Amniotic epithelial cell (primary cell): ENCODE data around the gene KYNU.

Experiments
- DNase-seq: peaks from one replicate; pipeline ENCODE4 v3.0.0-alpha.2; 2010; ENCODE audit warnings: low read depth

The KYNU gene

GRCh38 chr2:142966284-142966683 is 88.8 kb downstream of the KYNU start:
- no peak for DNase-seq

GRCh38 chr2:142967060-142967459 is 89.6 kb downstream of the KYNU start:
- DNase-seq = no peak

- peak; percentile 28 for DNase-seq
Observed at GRCh38 chr2:142973160-142973821, 95.8 kb downstream of the KYNU start.

- no peak for DNase-seq
Observed at GRCh38 chr2:142973822-142974207, 96.4 kb downstream of the KYNU start.

- DNase-seq = peak; percentile 48
Observed at GRCh38 chr2:142974288-142975024, 97.0 kb downstream of the KYNU start.

- no peak for DNase-seq
Observed at GRCh38 chr2:142975239-142975638, 97.8 kb downstream of the KYNU start.

GRCh38 chr2:142980246-142981068 is 103.0 kb downstream of the KYNU start:
- DNase-seq = peak; percentile 60

- DNase-seq = no peak
Observed at GRCh38 chr2:142981069-142981378, 103.6 kb downstream of the KYNU start.

- no peak for DNase-seq
Observed at GRCh38 chr2:142981756-142982155, 104.3 kb downstream of the KYNU start.

GRCh38 chr2:142983174-142983573 is 105.7 kb downstream of the KYNU start:
- no peak for DNase-seq

- no peak for DNase-seq
Observed at GRCh38 chr2:142984657-142985056, 107.2 kb downstream of the KYNU start.

- DNase-seq = no peak
Observed at GRCh38 chr2:142987044-142987443, 109.6 kb downstream of the KYNU start.

GRCh38 chr2:142989273-142990204 is 112.1 kb downstream of the KYNU start:
- DNase-seq = peak; percentile 53

GRCh38 chr2:142991295-142991694 is 113.8 kb downstream of the KYNU start:
- no peak for DNase-seq

- peak; percentile 75 for DNase-seq
Observed at GRCh38 chr2:142992840-142993239, 115.4 kb downstream of the KYNU start.

- no peak for DNase-seq
Observed at GRCh38 chr2:142993771-142994170, 116.3 kb downstream of the KYNU start.

GRCh38 chr2:142994665-142995064 is 117.2 kb downstream of the KYNU start:
- no peak for DNase-seq

GRCh38 chr2:142997231-142997630 is 119.8 kb downstream of the KYNU start:
- DNase-seq = no peak

- DNase-seq = no peak
Observed at GRCh38 chr2:143000599-143000998, 123.1 kb downstream of the KYNU start.

- DNase-seq = no peak
Observed at GRCh38 chr2:143001501-143001900, 124.0 kb downstream of the KYNU start.

GRCh38 chr2:143015656-143016055 is 138.2 kb downstream of the KYNU start:
- peak; percentile 10 for DNase-seq
